H1 (cell line): ENCODE data around the gene DGKA. TPM values are rescaled to one million over a fixed set of nuclear protein-coding genes. Genes with fewer than 3 reads are reported as not detected.

Experiments used
- CTCF ChIA-PET: fragments of 300-600 bp; sonication (Branson Sonifier 250); formaldehyde crosslinking; loops from one replicate; lab custom pipeline; 2021; ENCODE audit not compliant: partially characterized antibody; lab: Charles Lee
- POLR2A ChIA-PET: fragments of 300-600 bp; sonication (Branson Sonifier 250); formaldehyde crosslinking; loops from one replicate; lab custom pipeline; 2021; ENCODE audit warnings: inconsistent platforms; ENCODE audit not compliant: partially characterized antibody; lab: Charles Lee
- DNase-seq, 2 experiments: peaks; one replicate each; pipeline versions ENCODE4 v3.0.0 to v3.0.0-alpha.2; 2010 to 2022; ENCODE audit warnings: low spot score in 2 of 2, low read depth in 1 of 2, mixed read lengths in 1 of 2
- FAIRE-seq: peaks from 2 replicates; lab custom pipeline; 2011; peaks lifted over from hg19 to GRCh38; lab: Jason Lieb, UNC
- H2AFZ ChIP-seq: 2 replicates; pipeline ENCODE4 v1.8.1; 2012; ENCODE audit warnings: low read length, inconsistent platforms
- H2AK5ac ChIP-seq: 2 replicates; pipeline ENCODE4 v1.6.1; 2013; ENCODE audit warnings: low read depth, low read length
- H2BK120ac ChIP-seq: replicated peaks from 2 replicates; pipeline ENCODE3; 2013; ENCODE audit warnings: low read depth, low read length, inconsistent platforms
- H2BK12ac ChIP-seq: 2 replicates; pipeline ENCODE4 v1.6.1; 2013; ENCODE audit warnings: low read depth, low read length
- H2BK15ac ChIP-seq: 2 replicates; pipeline ENCODE4 v1.6.1; 2013; ENCODE audit warnings: low read length
- H2BK20ac ChIP-seq: 2 replicates; pipeline ENCODE4 v1.6.1; 2013; ENCODE audit warnings: low read length
- H2BK5ac ChIP-seq: 2 replicates; pipeline ENCODE4 v1.6.1; 2013; ENCODE audit warnings: low read depth, low read length
- H3K14ac ChIP-seq: 2 replicates; pipeline ENCODE4 v1.6.1; 2013; ENCODE audit warnings: inconsistent platforms; ENCODE audit not compliant: insufficient read length
- H3K18ac ChIP-seq: 2 replicates; pipeline ENCODE4 v1.6.1; 2013; ENCODE audit warnings: low read length; ENCODE audit errors: extremely low read depth
- H3K23ac ChIP-seq: 2 replicates; pipeline ENCODE4 v1.6.1; 2013; ENCODE audit warnings: inconsistent platforms; ENCODE audit not compliant: insufficient read length
- H3K23me2 ChIP-seq: 2 replicates; pipeline ENCODE4 v1.6.1; 2013; ENCODE audit warnings: low read depth, low read length
- H3K27ac ChIP-seq: 2 replicates; pipeline ENCODE4 v1.6.1; 2011; ENCODE audit warnings: low read depth, low read length, inconsistent platforms
- H3K27me3 ChIP-seq, 4 experiments: replicated peaks in 1 of 4; 1 replicate in 1 of 4; 2 replicates in 3 of 4; pipeline versions ENCODE4 v1.6.1 to v1.8.1; 2011 to 2013; ENCODE audit warnings: low read length in 3 of 4, mild to moderate bottlenecking in 3 of 4, inconsistent platforms in 2 of 4, mixed read lengths in 2 of 4, moderate library complexity in 1 of 4; ENCODE audit not compliant: control insufficient read depth in 3 of 4, insufficient read depth in 3 of 4; ENCODE audit errors: extremely low read depth in 1 of 4
- H3K36me3 ChIP-seq, 4 experiments: 2 replicates each; pipeline versions ENCODE4 v1.6.1 to v1.8.1; 2011 to 2013; ENCODE audit warnings: mild to moderate bottlenecking in 4 of 4, low read length in 3 of 4, moderate library complexity in 2 of 4, control low read depth in 1 of 4, inconsistent platforms in 1 of 4; ENCODE audit not compliant: insufficient read depth in 4 of 4, control insufficient read depth in 2 of 4
- H3K4ac ChIP-seq: replicated peaks from 2 replicates; pipeline ENCODE3; 2013; ENCODE audit warnings: low read length, low read depth, mixed read lengths, inconsistent platforms; ENCODE audit not compliant: insufficient read length
- H3K4me1 ChIP-seq, 4 experiments: replicated peaks in 1 of 4; 1 replicate in 1 of 4; 2 replicates in 3 of 4; pipeline versions ENCODE4 v1.6.1 to v1.8.1; 2011 to 2013; ENCODE audit warnings: low read length in 3 of 4, inconsistent platforms in 2 of 4, mixed read lengths in 1 of 4; ENCODE audit not compliant: insufficient read depth in 4 of 4, control insufficient read depth in 3 of 4
- H3K4me2 ChIP-seq, 2 experiments: 2 replicates each; pipeline versions ENCODE4 v1.6.1 to v1.8.1; 2011 to 2013; ENCODE audit warnings: low read depth in 2 of 2, low read length in 2 of 2, control low read depth in 1 of 2, inconsistent platforms in 1 of 2, mild to moderate bottlenecking in 1 of 2; ENCODE audit not compliant: insufficient read depth in 1 of 2
- H3K4me3 ChIP-seq, 4 experiments: fragments of 200-600, 300-600 bp in 1 of 4; sonication (generic), shearing (Covaris generic), sonication (Bioruptor Twin) in 1 of 4; 2 replicates each; pipeline versions ENCODE4 v1.5.1 to v1.8.1; 2011 to 2016; ENCODE audit warnings: low read length in 4 of 4, low read depth in 3 of 4, control low read depth in 2 of 4, inconsistent platforms in 2 of 4, mild to moderate bottlenecking in 2 of 4, mixed read lengths in 1 of 4, moderate library complexity in 1 of 4; ENCODE audit not compliant: insufficient read depth in 2 of 4; ENCODE audit errors: extremely low read depth in 1 of 4
- H3K56ac ChIP-seq: replicated peaks from 2 replicates; pipeline ENCODE3; 2013; ENCODE audit warnings: low read depth, mild to moderate bottlenecking, mixed read lengths, low read length, inconsistent platforms; ENCODE audit not compliant: insufficient read length
- H3K79me1 ChIP-seq: 2 replicates; pipeline ENCODE4 v1.6.1; 2013; ENCODE audit warnings: low read depth, low read length, control low read depth
- H3K79me2 ChIP-seq, 2 experiments: 2 replicates each; pipeline versions ENCODE4 v1.6.1 to v1.8.1; 2012 to 2013; ENCODE audit warnings: low read length in 2 of 2, mild to moderate bottlenecking in 2 of 2, inconsistent platforms in 1 of 2; ENCODE audit not compliant: insufficient read depth in 2 of 2, control insufficient read depth in 1 of 2
- H3K9ac ChIP-seq, 4 experiments: replicated peaks in 1 of 4; 1 replicate in 1 of 4; 2 replicates in 3 of 4; pipeline versions ENCODE4 v1.6.1 to v1.8.1; 2011 to 2013; ENCODE audit warnings: low read depth in 3 of 4, low read length in 3 of 4, control low read depth in 2 of 4, mild to moderate bottlenecking in 2 of 4, moderate library complexity in 2 of 4, inconsistent platforms in 1 of 4; ENCODE audit errors: extremely low read depth in 1 of 4
- H3K9me3 ChIP-seq, 2 experiments: 2 replicates each; pipeline versions ENCODE4 v1.6.1 to v1.8.1; 2012 to 2013; ENCODE audit warnings: mild to moderate bottlenecking in 2 of 2, moderate library complexity in 2 of 2, control low read depth in 1 of 2, inconsistent platforms in 1 of 2, low read depth in 1 of 2, low read length in 1 of 2, mixed read lengths in 1 of 2; ENCODE audit not compliant: insufficient read depth in 2 of 2
- H4K20me1 ChIP-seq, 2 experiments: replicated peaks in 1 of 2; 2 replicates each; pipeline versions ENCODE3 to v1.8.1; 2011 to 2013; ENCODE audit warnings: inconsistent platforms in 2 of 2, low read length in 2 of 2, mild to moderate bottlenecking in 1 of 2; ENCODE audit not compliant: insufficient read depth in 2 of 2, control insufficient read depth in 1 of 2
- H4K5ac ChIP-seq: 2 replicates; pipeline ENCODE4 v1.6.1; 2013; ENCODE audit warnings: low read length, low read depth, mixed read lengths, inconsistent platforms; ENCODE audit not compliant: insufficient read length
- H4K8ac ChIP-seq: 2 replicates; pipeline ENCODE4 v1.8.0; 2013; ENCODE audit warnings: mild to moderate bottlenecking, moderate library complexity, low read length, inconsistent platforms; ENCODE audit not compliant: insufficient read depth; ENCODE audit errors: extremely low read depth
- H4K91ac ChIP-seq: replicated peaks from 2 replicates; pipeline ENCODE3; 2013; ENCODE audit warnings: low read length, mixed read lengths, inconsistent platforms; ENCODE audit not compliant: insufficient read length
- CBX5 ChIP-seq: fragments of 300-800, 300-1000 bp; sonication (generic); IDR thresholded peaks from 2 replicates; pipeline ENCODE4 v1.7.1; 2016; ENCODE audit warnings: antibody characterized with exemption, low read length, low read depth
- CHD2 ChIP-seq: IDR thresholded peaks from 2 replicates; pipeline ENCODE4 v1.6.1; 2012; ENCODE audit warnings: low read length, improper control_type of control experiment
- CTBP2 ChIP-seq: IDR thresholded peaks from 2 replicates; pipeline ENCODE4 v1.7.0; 2011; ENCODE audit warnings: borderline replicate concordance, mild to moderate bottlenecking, moderate library complexity, mixed read lengths, low read length; ENCODE audit not compliant: insufficient read depth, insufficient read length
- EZH2 ChIP-seq: fragments of 200-600 bp; sonication (generic); IDR thresholded peaks from 2 replicates; pipeline ENCODE4 v1.7.1; 2012; ENCODE audit warnings: low read depth, mild to moderate bottlenecking, moderate library complexity, low read length, inconsistent platforms; ENCODE audit not compliant: severe bottlenecking
- POU5F1 ChIP-seq: IDR thresholded peaks from 2 replicates; pipeline ENCODE4 v1.6.1; 2011; ENCODE audit warnings: low read depth, mild to moderate bottlenecking, low read length, moderate library complexity
- SIX5 ChIP-seq: IDR thresholded peaks from 2 replicates; pipeline ENCODE4 v1.6.1; 2011; ENCODE audit warnings: mild to moderate bottlenecking, low read depth, low read length
- SP4 ChIP-seq: IDR thresholded peaks from 2 replicates; pipeline ENCODE4 v1.6.1; 2012; ENCODE audit warnings: low read length, inconsistent platforms
- SUZ12 ChIP-seq: fragments of 200-600 bp; sonication (generic); IDR thresholded peaks from 2 replicates; pipeline ENCODE4 v1.6.1; 2012; ENCODE audit warnings: mild to moderate bottlenecking, inconsistent platforms, low read length, moderate library complexity, mixed read lengths
- WGBS, 2 experiments: shearing (Covaris generic) in 1 of 2; methylation state at CpG; one replicate each; pipeline versions ENCODE4 v1.1.6 to v1.1.7; 2013 to 2015; ENCODE audit warnings: low lambda C conversion rate in 2 of 2, mixed read lengths in 2 of 2, inconsistent platforms in 1 of 2, low coverage in 1 of 2, missing lambda C conversion rate in 1 of 2; ENCODE audit not compliant: insufficient replicate concordance in 2 of 2, insufficient coverage in 1 of 2, insufficient read length in 1 of 2; ENCODE audit errors: extremely low coverage in 1 of 2, missing lambda C conversion rate in 1 of 2; 5-methylcytosine and 5-hydroxymethylcytosine counted together
- polyA plus RNA-seq, 7 experiments: library from polyadenylated mRNA; depleted of rRNA in 3 of 7; stranded (reverse) in 5 of 7; unstranded in 2 of 7; fragments of >200 nt in 5 of 7; fragments of 200-250 nt in 2 of 7; gene quantifications; 1 replicate in 5 of 7; 2 replicates in 1 of 7; 4 replicates in 1 of 7; pipeline versions ENCODE4 v1.2.1 to v1.2.3, GENCODE V29; 2011 to 2013; ENCODE audit warnings: missing spikeins in 2 of 7, mixed read lengths in 2 of 7
- total RNA-seq: library from RNA; stranded (reverse); fragmentation: NEBNext Ultra II Directional; extraction: Animal tissue kit (Norgen Biotek cat#: 25700); gene quantifications from 2 replicates; pipeline ENCODE4 v1.2.1, GENCODE V29; 2021

DGKA gene
- total and polyA plus RNA-seq, 2 of the 8 experiments (the other 6 are each of a cell fraction or from before 2014, with no cell fraction given): 15.9 to 18.0 TPM

- no peak overlapping the region for H2BK20ac ChIP-seq
- no peak overlapping the region for H3K27ac ChIP-seq
- TF ChIP-seq POU5F1: no peak
- TF ChIP-seq CTBP2: no peak
- TF ChIP-seq SP4: no peak
- no peak for TF ChIP-seq EZH2
- no peak for TF ChIP-seq SUZ12
- no peak for TF ChIP-seq CHD2
- no peak for TF ChIP-seq CBX5
- no peak for TF ChIP-seq SIX5
- no peak overlapping the region for H3K56ac ChIP-seq
- H3K79me2 ChIP-seq: no peaks in the 10 kb centered on the region
- 92% methylated on average over 5 of the region's 5 CpGs; no CpG with 5 or more reads in 1 of the 2 experiments for WGBS, 2 experiments
- FAIRE-seq (no peak), DNase-seq (no peak)
- H4K91ac ChIP-seq: no peak overlapping the region
- H2BK15ac ChIP-seq: no peak overlapping the region
- H4K5ac ChIP-seq: no peak overlapping the region
- no peak overlapping the region for H4K8ac ChIP-seq
- no peak overlapping the region for H2BK12ac ChIP-seq
- no peak overlapping the region for H3K23ac ChIP-seq
- H3K36me3 ChIP-seq: peaks cover 10 to 61% (median 34%) of the 10 kb centered on the region in 4 experiments; a peak in 7 of 8 replicates
- H3K4me2 ChIP-seq: no peak overlapping the region
- no peaks in the 10 kb centered on the region for H3K27me3 ChIP-seq
- H3K4ac ChIP-seq: no peak overlapping the region
- POLR2A ChIA-PET: interaction anchor here (0.6 to 2.5 kb wide), 6 partner anchors 9 to 159 kb away, joined by 3 to 7 read pairs (median 3); partner anchors contain the start of genes ORMDL2 and SARNP
- no peak overlapping the region; the same call in 1 of the 2 replicates for H2BK5ac ChIP-seq
- no peak overlapping the region for H2AK5ac ChIP-seq
- H3K4me1 ChIP-seq: no peaks in the 10 kb centered on the region
- no peak overlapping the region for H3K9ac ChIP-seq
- H2BK120ac ChIP-seq: no peak overlapping the region
- H4K20me1 ChIP-seq: peaks cover 0 to 1% of the 10 kb centered on the region in 2 experiments
- no peak overlapping the region for H2AFZ ChIP-seq
- H3K4me3 ChIP-seq: no peak overlapping the region
- H3K9me3 ChIP-seq: no peaks in the 10 kb centered on the region
- H3K14ac ChIP-seq: no peak overlapping the region
- H3K79me1 ChIP-seq: no peaks in the 10 kb centered on the region
- CTCF ChIA-PET: interaction anchor here (1.0 to 2.6 kb wide), 8 partner anchors 12 to 176 kb away, joined by 3 to 8 read pairs (median 3); partner anchors contain the start of gene RAB5B
- H3K23me2 ChIP-seq: no peaks in the 10 kb centered on the region
- no peak overlapping the region for H3K18ac ChIP-seq
Measured at GRCh38 chr12:55957106-55957859, 26.3 kb downstream of the DGKA start.
